ENCODE results near the gene CASP2. TPM values are rescaled to one million over a fixed set of nuclear protein-coding genes. Genes with fewer than 3 reads are reported as not detected.

The CASP2 gene
- total and polyA plus RNA-seq, 5 donors, result 4.5 to 10.6 (median 10.1) TPM

- H3K27ac ChIP-seq (ENCODE audit: low read length), result no peak overlapping the region
- intact Hi-C loops (cut with DNase I), result no loop called here
- no peak overlapping the region for H3K4me3 ChIP-seq (ENCODE audit: low read length)
- WGBS, result 93% methylated on average over 5 of the region's 5 CpGs
- no peaks in the 10 kb centered on the region for H3K27me3 ChIP-seq (ENCODE audit: control insufficient read depth, insufficient read depth)
- no peaks in the 10 kb centered on the region for H3K9me3 ChIP-seq (ENCODE audit: control insufficient read depth, low read length)
- ATAC-seq, result no peak
- no peaks in the 10 kb centered on the region for H3K4me1 ChIP-seq (ENCODE audit: control insufficient read depth, insufficient read depth, low read length)
- DNase-seq, result no peak
Measured at GRCh38 chr7:143292876-143293275, 4.7 kb downstream of the CASP2 start.

GRCh38 chr7:143295870-143296269 is 7.7 kb downstream of the CASP2 start:
- H3K4me1 ChIP-seq (ENCODE audit: control insufficient read depth, insufficient read depth, low read length), result no peaks in the 10 kb centered on the region
- no peak overlapping the region for H3K27ac ChIP-seq (ENCODE audit: low read length)
- H3K9me3 ChIP-seq (ENCODE audit: control insufficient read depth, low read length), result no peaks in the 10 kb centered on the region
- ATAC-seq, result no peak
- intact Hi-C loops (cut with DNase I), result no loop called here
- DNase-seq, result no peak
- no peaks in the 10 kb centered on the region for H3K27me3 ChIP-seq (ENCODE audit: control insufficient read depth, insufficient read depth)
- H3K4me3 ChIP-seq (ENCODE audit: low read length), result no peak overlapping the region

GRCh38 chr7:143296686-143297085 is 8.5 kb downstream of the CASP2 start:
- Histone ChIP-seq H3K27me3 (ENCODE audit: control insufficient read depth, insufficient read depth) (no peaks in the 10 kb centered on the region), H3K9me3 (ENCODE audit: control insufficient read depth, low read length) (no peaks in the 10 kb centered on the region), H3K27ac (ENCODE audit: low read length) (no peak overlapping the region), H3K4me3 (ENCODE audit: low read length) (peak overlapping the region; percentile 6), H3K4me1 (ENCODE audit: control insufficient read depth, insufficient read depth, low read length) (no peaks in the 10 kb centered on the region)
- intact Hi-C loops (cut with DNase I), result no loop called here
- ATAC-seq (no peak), DNase-seq (no peak)
- WGBS, result 22% methylated on average over 2 of the region's 2 CpGs

GRCh38 chr7:143299346-143299745 is 11.2 kb downstream of the CASP2 start:
- Histone ChIP-seq H3K27me3 (ENCODE audit: control insufficient read depth, insufficient read depth) (no peaks in the 10 kb centered on the region), H3K27ac (ENCODE audit: low read length) (no peak overlapping the region), H3K9me3 (ENCODE audit: control insufficient read depth, low read length) (no peaks in the 10 kb centered on the region), H3K4me3 (ENCODE audit: low read length) (no peak overlapping the region), H3K4me1 (ENCODE audit: control insufficient read depth, insufficient read depth, low read length) (no peaks in the 10 kb centered on the region)
- no peak for DNase-seq
- peak in 1 of 2 donors; percentile 43 for ATAC-seq
- intact Hi-C loops (cut with DNase I), result no loop called here
- WGBS, result 69% methylated on average over 2 of the region's 2 CpGs

GRCh38 chr7:143299840-143300239 is 11.7 kb downstream of the CASP2 start:
- Histone ChIP-seq H3K4me1 (ENCODE audit: control insufficient read depth, insufficient read depth, low read length) (no peaks in the 10 kb centered on the region), H3K9me3 (ENCODE audit: control insufficient read depth, low read length) (no peaks in the 10 kb centered on the region), H3K4me3 (ENCODE audit: low read length) (no peak overlapping the region), H3K27me3 (ENCODE audit: control insufficient read depth, insufficient read depth) (no peaks in the 10 kb centered on the region), H3K27ac (ENCODE audit: low read length) (no peak overlapping the region)
- DNase-seq (no peak), ATAC-seq (peak in 1 of 2 donors; percentile 44)
- 71% methylated on average over 8 of the region's 8 CpGs for WGBS
- intact Hi-C loops (cut with DNase I), result loop anchor here in 1 of 4 donors (5.0 kb wide), 1 partner anchor 58 kb away; no protein-coding TSS in a partner anchor

GRCh38 chr7:143300959-143301935 is 13.1 kb downstream of the CASP2 start:
- WGBS, result 77% methylated on average over 8 of the region's 8 CpGs
- no peak for ATAC-seq

GRCh38 chr7:143303733-143304132 is 15.6 kb downstream of the CASP2 start:
- WGBS, result 96% methylated on average over 10 of the region's 10 CpGs
- ATAC-seq (no peak), DNase-seq (no peak)
- Histone ChIP-seq H3K4me3 (ENCODE audit: low read length) (no peak overlapping the region), H3K27me3 (ENCODE audit: control insufficient read depth, insufficient read depth) (no peaks in the 10 kb centered on the region), H3K27ac (ENCODE audit: low read length) (no peak overlapping the region), H3K9me3 (ENCODE audit: control insufficient read depth, low read length) (no peaks in the 10 kb centered on the region), H3K4me1 (ENCODE audit: control insufficient read depth, insufficient read depth, low read length) (peaks cover 1% of the 10 kb centered on the region)
- intact Hi-C loops (cut with DNase I), result loop anchor here in 2 of 4 donors (2.0 to 5.0 kb wide), 2 partner anchors 61 to 63 kb away; no protein-coding TSS in a partner anchor

More at GRCh38 chr7:143300959-143301935, 13.1 kb downstream of the CASP2 start:
- no peaks in the 10 kb centered on the region for H3K4me1 ChIP-seq (ENCODE audit: control insufficient read depth, insufficient read depth, low read length)
- H3K27ac ChIP-seq (ENCODE audit: low read length), result no peak overlapping the region
- no peaks in the 10 kb centered on the region for H3K27me3 ChIP-seq (ENCODE audit: control insufficient read depth, insufficient read depth)
- intact Hi-C loops (cut with DNase I), result loop anchor here in 1 of 4 donors (5.0 kb wide), 1 partner anchor 59 kb away; no protein-coding TSS in a partner anchor
- no peak for DNase-seq
- H3K4me3 ChIP-seq (ENCODE audit: low read length), result no peak overlapping the region
- H3K9me3 ChIP-seq (ENCODE audit: control insufficient read depth, low read length), result no peaks in the 10 kb centered on the region

GRCh38 chr7:143304938-143305337 is 16.8 kb downstream of the CASP2 start:
- Histone ChIP-seq H3K9me3 (ENCODE audit: control insufficient read depth, low read length) (no peaks in the 10 kb centered on the region), H3K4me3 (ENCODE audit: low read length) (no peak overlapping the region), H3K4me1 (ENCODE audit: control insufficient read depth, insufficient read depth, low read length) (peaks cover 1% of the 10 kb centered on the region), H3K27me3 (ENCODE audit: control insufficient read depth, insufficient read depth) (no peaks in the 10 kb centered on the region), H3K27ac (ENCODE audit: low read length) (no peak overlapping the region)
- WGBS, result 84% methylated on average over 6 of the region's 6 CpGs
- ATAC-seq (no peak), DNase-seq (no peak)
- intact Hi-C loops (cut with DNase I), result loop anchor here in 3 of 4 donors (2.0 to 5.0 kb wide), 2 partner anchors 63 to 64 kb away; no protein-coding TSS in a partner anchor

GRCh38 chr7:143305423-143306070 is 17.4 kb downstream of the CASP2 start:
- Histone ChIP-seq H3K4me3 (ENCODE audit: low read length) (no peak overlapping the region), H3K9me3 (ENCODE audit: control insufficient read depth, low read length) (no peaks in the 10 kb centered on the region), H3K4me1 (ENCODE audit: control insufficient read depth, insufficient read depth, low read length) (peaks cover 1% of the 10 kb centered on the region), H3K27me3 (ENCODE audit: control insufficient read depth, insufficient read depth) (no peaks in the 10 kb centered on the region), H3K27ac (ENCODE audit: low read length) (no peak overlapping the region)
- 49% methylated on average over 10 of the region's 10 CpGs for WGBS
- ATAC-seq (peak; percentile 86), DNase-seq (peak; percentile 76 to 89 (median 88))
- intact Hi-C loops (cut with DNase I), result loop anchor here in 2 of 4 donors (2.0 to 5.0 kb wide), 2 partner anchors 63 to 65 kb away; no protein-coding TSS in a partner anchor

- no peak for DNase-seq
- WGBS, result 86% methylated on average over 2 of the region's 2 CpGs
- Histone ChIP-seq H3K4me1 (ENCODE audit: control insufficient read depth, insufficient read depth, low read length) (peaks cover 1% of the 10 kb centered on the region), H3K4me3 (ENCODE audit: low read length) (no peak overlapping the region), H3K27ac (ENCODE audit: low read length) (no peak overlapping the region), H3K27me3 (ENCODE audit: control insufficient read depth, insufficient read depth) (no peaks in the 10 kb centered on the region), H3K9me3 (ENCODE audit: control insufficient read depth, low read length) (no peaks in the 10 kb centered on the region)
- intact Hi-C loops (cut with DNase I), result loop anchor here in 1 of 4 donors (5.0 kb wide), 1 partner anchor 66 kb away; no protein-coding TSS in a partner anchor
- no peak for ATAC-seq
Measured at GRCh38 chr7:143308632-143309031, 20.5 kb downstream of the CASP2 start.

- Histone ChIP-seq H3K4me1 (ENCODE audit: control insufficient read depth, insufficient read depth, low read length) (no peaks in the 10 kb centered on the region), H3K27ac (ENCODE audit: low read length) (no peak overlapping the region), H3K27me3 (ENCODE audit: control insufficient read depth, insufficient read depth) (no peaks in the 10 kb centered on the region), H3K9me3 (ENCODE audit: control insufficient read depth, low read length) (no peaks in the 10 kb centered on the region), H3K4me3 (ENCODE audit: low read length) (no peak overlapping the region)
- intact Hi-C loops (cut with DNase I), result no loop called here
- no peak for ATAC-seq
- no peak for DNase-seq
Measured at GRCh38 chr7:143314127-143314526, 26.0 kb downstream of the CASP2 start.

Measured in right cardiac atrium (tissue), 5 donors.